ENCODE results near the gene TMEM207. TPM values are rescaled to one million over a fixed set of nuclear protein-coding genes. Genes with fewer than 3 reads are reported as not detected.
A peak's percentile ranks its signal among the peaks of the same experiment; 100 is the strongest.

The TMEM207 gene
- total RNA-seq, 1 donor from 2014 or later, result not detected

GRCh38 chr3:190396001-190396400 is 53.7 kb downstream of the TMEM207 start:
- Histone ChIP-seq H3K27ac (no peak overlapping the region), H3K9me3 (no peaks in the 10 kb centered on the region), H3K36me3 (no peaks in the 10 kb centered on the region), H3K4me3 (no peak overlapping the region), H3K4me1 (no peaks in the 10 kb centered on the region), H3K27me3 (no peaks in the 10 kb centered on the region)
- no peak for DNase-seq (ENCODE audit: extremely low spot score in 2 of 2)
- no peak for TF ChIP-seq POLR2AphosphoS5 (IDR thresholded peaks at IDR 0.05; ENCODE audit: insufficient read depth in 1 of 2, low read depth in 1 of 2)
- intact Hi-C loops (cut with DNase I), result no loop called here

- TF ChIP-seq POLR2AphosphoS5 (IDR thresholded peaks at IDR 0.05; ENCODE audit: insufficient read depth in 1 of 2, low read depth in 1 of 2) (no peak), POLR2A (IDR thresholded peaks at IDR 0.05) (no peak), CTCF (IDR thresholded peaks at IDR 0.05) (no peak)
- Histone ChIP-seq H3K27ac (no peak overlapping the region), H3K9me3 (no peaks in the 10 kb centered on the region), H3K4me1 (no peaks in the 10 kb centered on the region), H3K36me3 (no peaks in the 10 kb centered on the region), H3K4me3 (no peak overlapping the region), H3K27me3 (no peaks in the 10 kb centered on the region)
- no peak for DNase-seq (ENCODE audit: extremely low spot score in 2 of 2)
- intact Hi-C loops (cut with DNase I), result no loop called here
These were observed 61.0 kb downstream of the TMEM207 start for GRCh38 chr3:190388703-190389102.

GRCh38 chr3:190387578-190388213 is 62.0 kb downstream of the TMEM207 start, which contains the start of gene CLDN16:
CLDN16 (plus strand) TSS chr3:190388163; CDS start chr3:190388330, 167 bp downstream.
- no peak for DNase-seq (ENCODE audit: extremely low spot score in 2 of 2)
- TF ChIP-seq POLR2AphosphoS5 (IDR thresholded peaks at IDR 0.05; ENCODE audit: insufficient read depth in 1 of 2, low read depth in 1 of 2) (no peak), CTCF (IDR thresholded peaks at IDR 0.05) (no peak), POLR2A (IDR thresholded peaks at IDR 0.05) (no peak)
- Histone ChIP-seq H3K4me3 (no peak within 1 kb of the TSS), H3K4me1 (no peaks in the 10 kb centered on the region), H3K9me3 (no peaks in the 10 kb centered on the region), H3K27me3 (no peaks in the 10 kb centered on the region), H3K27ac (no peak within 1 kb of the TSS), H3K36me3 (no peaks in the 10 kb centered on the region)
- intact Hi-C loops (cut with DNase I), result no loop called here

GRCh38 chr3:190385731-190386688 is 63.7 kb downstream of the TMEM207 start:
- H3K36me3 ChIP-seq, result no peaks in the 10 kb centered on the region
- no peak for TF ChIP-seq POLR2A (IDR thresholded peaks at IDR 0.05)
- TF ChIP-seq CTCF (IDR thresholded peaks at IDR 0.05), result no peak
- TF ChIP-seq POLR2AphosphoS5 (IDR thresholded peaks at IDR 0.05; ENCODE audit: insufficient read depth in 1 of 2, low read depth in 1 of 2), result peak in 1 of 2 donors; percentile 64
- intact Hi-C loops (cut with DNase I), result no loop called here
- no peaks in the 10 kb centered on the region for H3K27me3 ChIP-seq
- no peak for DNase-seq (ENCODE audit: extremely low spot score in 2 of 2)
- no peaks in the 10 kb centered on the region for H3K9me3 ChIP-seq
- H3K4me1 ChIP-seq, result no peaks in the 10 kb centered on the region
- H3K4me3 ChIP-seq, result no peak overlapping the region
- no peak overlapping the region for H3K27ac ChIP-seq

GRCh38 chr3:190384309-190384756 is 65.4 kb downstream of the TMEM207 start:
- Histone ChIP-seq H3K36me3 (no peaks in the 10 kb centered on the region), H3K9me3 (no peaks in the 10 kb centered on the region), H3K4me1 (no peaks in the 10 kb centered on the region), H3K27me3 (no peaks in the 10 kb centered on the region), H3K27ac (no peak overlapping the region), H3K4me3 (no peak overlapping the region)
- TF ChIP-seq POLR2AphosphoS5 (IDR thresholded peaks at IDR 0.05; ENCODE audit: insufficient read depth in 1 of 2, low read depth in 1 of 2), result no peak
- peak in 1 of 3 experiments; percentile 24 for TF ChIP-seq CTCF (IDR thresholded peaks at IDR 0.05)
- TF ChIP-seq POLR2A (IDR thresholded peaks at IDR 0.05), result no peak
- DNase-seq (ENCODE audit: extremely low spot score in 2 of 2), result no peak
- intact Hi-C loops (cut with DNase I), result no loop called here
